Measurements from ENCODE around the gene ZSCAN32.

ZSCAN32 gene

DNA sequence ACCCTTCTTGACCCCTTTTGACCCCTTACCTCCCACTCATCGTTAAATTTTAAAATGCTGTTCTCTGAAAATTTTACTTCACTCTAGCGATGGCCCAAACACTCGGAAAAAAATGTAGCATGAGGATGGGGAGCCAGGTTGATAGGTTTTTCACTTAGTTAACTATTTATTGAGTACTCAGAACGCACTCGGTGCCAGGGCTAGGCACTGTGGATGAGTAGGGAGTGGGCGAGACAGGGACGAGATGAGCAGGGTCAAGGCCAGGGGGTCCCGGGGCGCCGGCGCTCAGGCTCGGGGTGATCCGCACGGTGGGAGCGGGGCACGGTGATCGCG lies 392 bp downstream of the ZSCAN32 start:
- TF ChIP-seq ZNF8 (CRISPR knock-in tag; IDR thresholded peaks at IDR 0.05) (no peak), TOX (CRISPR knock-in tag; IDR thresholded peaks at IDR 0.05; ENCODE audit: borderline replicate concordance) (no peak), ESRRG (CRISPR knock-in tag; IDR thresholded peaks at IDR 0.05) (no peak), RARB (CRISPR knock-in tag; IDR thresholded peaks at IDR 0.05) (no peak)
- no peak for ATAC-seq

- no peak for ATAC-seq
- TF ChIP-seq CSRNP3 (CRISPR knock-in tag; IDR thresholded peaks at IDR 0.05) = no peak
- TF ChIP-seq ZNF70 (CRISPR knock-in tag; IDR thresholded peaks at IDR 0.05) = no peak
- TF ChIP-seq ZNF8 (CRISPR knock-in tag; IDR thresholded peaks at IDR 0.05) = no peak
- no peak for TF ChIP-seq ESRRG (CRISPR knock-in tag; IDR thresholded peaks at IDR 0.05)
- TF ChIP-seq CSDC2 (CRISPR knock-in tag; IDR thresholded peaks at IDR 0.05) = no peak
- no peak for TF ChIP-seq OSR1 (CRISPR knock-in tag; IDR thresholded peaks at IDR 0.05)
- no peak for TF ChIP-seq ZNF565 (CRISPR knock-in tag; conservative IDR thresholded peaks at IDR 0.05; ENCODE audit: low read depth)
- no peak for TF ChIP-seq BACH2 (CRISPR knock-in tag; IDR thresholded peaks at IDR 0.05; ENCODE audit: borderline replicate concordance)
- TF ChIP-seq RARB (CRISPR knock-in tag; IDR thresholded peaks at IDR 0.05) = no peak
- TF ChIP-seq TCF4 (CRISPR knock-in tag; IDR thresholded peaks at IDR 0.05; ENCODE audit: borderline replicate concordance) = no peak
- TF ChIP-seq ZFP30 (CRISPR knock-in tag; IDR thresholded peaks at IDR 0.05) = no peak
- no peak for TF ChIP-seq ISL1 (CRISPR knock-in tag; IDR thresholded peaks at IDR 0.05)
- no peak for TF ChIP-seq ZC3H10 (CRISPR knock-in tag; IDR thresholded peaks at IDR 0.05)
- no peak for TF ChIP-seq GLIS3 (CRISPR knock-in tag; IDR thresholded peaks at IDR 0.05)
- TF ChIP-seq, protein P1, sequence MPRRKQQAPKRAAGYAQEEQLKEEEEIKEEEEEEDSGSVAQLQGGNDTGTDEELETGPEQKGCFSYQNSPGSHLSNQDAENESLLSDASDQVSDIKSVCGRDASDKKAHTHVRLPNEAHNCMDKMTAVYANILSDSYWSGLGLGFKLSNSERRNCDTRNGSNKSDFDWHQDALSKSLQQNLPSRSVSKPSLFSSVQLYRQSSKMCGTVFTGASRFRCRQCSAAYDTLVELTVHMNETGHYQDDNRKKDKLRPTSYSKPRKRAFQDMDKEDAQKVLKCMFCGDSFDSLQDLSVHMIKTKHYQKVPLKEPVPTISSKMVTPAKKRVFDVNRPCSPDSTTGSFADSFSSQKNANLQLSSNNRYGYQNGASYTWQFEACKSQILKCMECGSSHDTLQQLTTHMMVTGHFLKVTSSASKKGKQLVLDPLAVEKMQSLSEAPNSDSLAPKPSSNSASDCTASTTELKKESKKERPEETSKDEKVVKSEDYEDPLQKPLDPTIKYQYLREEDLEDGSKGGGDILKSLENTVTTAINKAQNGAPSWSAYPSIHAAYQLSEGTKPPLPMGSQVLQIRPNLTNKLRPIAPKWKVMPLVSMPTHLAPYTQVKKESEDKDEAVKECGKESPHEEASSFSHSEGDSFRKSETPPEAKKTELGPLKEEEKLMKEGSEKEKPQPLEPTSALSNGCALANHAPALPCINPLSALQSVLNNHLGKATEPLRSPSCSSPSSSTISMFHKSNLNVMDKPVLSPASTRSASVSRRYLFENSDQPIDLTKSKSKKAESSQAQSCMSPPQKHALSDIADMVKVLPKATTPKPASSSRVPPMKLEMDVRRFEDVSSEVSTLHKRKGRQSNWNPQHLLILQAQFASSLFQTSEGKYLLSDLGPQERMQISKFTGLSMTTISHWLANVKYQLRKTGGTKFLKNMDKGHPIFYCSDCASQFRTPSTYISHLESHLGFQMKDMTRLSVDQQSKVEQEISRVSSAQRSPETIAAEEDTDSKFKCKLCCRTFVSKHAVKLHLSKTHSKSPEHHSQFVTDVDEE (CRISPR knock-in tag; IDR thresholded peaks at IDR 0.05) = no peak
- TF ChIP-seq, protein P2, sequence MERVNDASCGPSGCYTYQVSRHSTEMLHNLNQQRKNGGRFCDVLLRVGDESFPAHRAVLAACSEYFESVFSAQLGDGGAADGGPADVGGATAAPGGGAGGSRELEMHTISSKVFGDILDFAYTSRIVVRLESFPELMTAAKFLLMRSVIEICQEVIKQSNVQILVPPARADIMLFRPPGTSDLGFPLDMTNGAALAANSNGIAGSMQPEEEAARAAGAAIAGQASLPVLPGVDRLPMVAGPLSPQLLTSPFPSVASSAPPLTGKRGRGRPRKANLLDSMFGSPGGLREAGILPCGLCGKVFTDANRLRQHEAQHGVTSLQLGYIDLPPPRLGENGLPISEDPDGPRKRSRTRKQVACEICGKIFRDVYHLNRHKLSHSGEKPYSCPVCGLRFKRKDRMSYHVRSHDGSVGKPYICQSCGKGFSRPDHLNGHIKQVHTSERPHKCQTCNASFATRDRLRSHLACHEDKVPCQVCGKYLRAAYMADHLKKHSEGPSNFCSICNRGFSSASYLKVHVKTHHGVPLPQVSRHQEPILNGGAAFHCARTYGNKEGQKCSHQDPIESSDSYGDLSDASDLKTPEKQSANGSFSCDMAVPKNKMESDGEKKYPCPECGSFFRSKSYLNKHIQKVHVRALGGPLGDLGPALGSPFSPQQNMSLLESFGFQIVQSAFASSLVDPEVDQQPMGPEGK (CRISPR knock-in tag; IDR thresholded peaks at IDR 0.05; ENCODE audit: borderline replicate concordance) = no peak
- TF ChIP-seq SNAI2 (CRISPR knock-in tag; IDR thresholded peaks at IDR 0.05) = no peak
- TF ChIP-seq, protein P3, sequence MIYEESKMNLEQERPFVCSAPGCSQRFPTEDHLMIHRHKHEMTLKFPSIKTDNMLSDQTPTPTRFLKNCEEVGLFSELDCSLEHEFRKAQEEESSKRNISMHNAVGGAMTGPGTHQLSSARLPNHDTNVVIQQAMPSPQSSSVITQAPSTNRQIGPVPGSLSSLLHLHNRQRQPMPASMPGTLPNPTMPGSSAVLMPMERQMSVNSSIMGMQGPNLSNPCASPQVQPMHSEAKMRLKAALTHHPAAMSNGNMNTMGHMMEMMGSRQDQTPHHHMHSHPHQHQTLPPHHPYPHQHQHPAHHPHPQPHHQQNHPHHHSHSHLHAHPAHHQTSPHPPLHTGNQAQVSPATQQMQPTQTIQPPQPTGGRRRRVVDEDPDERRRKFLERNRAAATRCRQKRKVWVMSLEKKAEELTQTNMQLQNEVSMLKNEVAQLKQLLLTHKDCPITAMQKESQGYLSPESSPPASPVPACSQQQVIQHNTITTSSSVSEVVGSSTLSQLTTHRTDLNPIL (CRISPR knock-in tag; IDR thresholded peaks at IDR 0.05; ENCODE audit: low read depth) = no peak
Observed at GRCh38 chr16:3389663-3390338, 11.0 kb downstream of the ZSCAN32 start.

- ATAC-seq = no peak
- TF ChIP-seq ISL1 (CRISPR knock-in tag; IDR thresholded peaks at IDR 0.05) (no peak), ZFP30 (CRISPR knock-in tag; IDR thresholded peaks at IDR 0.05) (no peak), CSDC2 (CRISPR knock-in tag; IDR thresholded peaks at IDR 0.05) (no peak)
Observed at GRCh38 chr16:3388325-3388724, 12.5 kb downstream of the ZSCAN32 start.

DNA sequence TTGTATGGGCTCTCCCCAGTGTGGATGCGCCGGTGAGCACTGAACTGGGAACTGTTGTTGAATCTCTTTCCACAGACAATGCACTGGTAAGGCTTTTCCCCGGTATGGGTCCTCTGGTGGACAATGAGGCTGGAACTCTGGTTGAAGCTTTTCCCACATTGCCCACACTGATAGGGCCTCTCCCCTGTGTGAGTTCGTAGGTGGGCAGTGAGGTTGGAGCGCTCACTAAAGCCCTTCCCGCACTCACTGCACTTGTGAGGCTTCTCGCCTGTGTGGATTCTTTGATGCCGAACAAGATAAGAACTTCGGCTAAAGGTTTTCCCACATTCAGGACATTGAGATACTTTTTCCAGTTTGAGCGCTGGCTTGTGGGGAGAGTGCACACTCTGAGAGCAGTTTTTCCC lies 17.8 kb downstream of the ZSCAN32 start:
- TF ChIP-seq ZNF8 (CRISPR knock-in tag; IDR thresholded peaks at IDR 0.05) (no peak), ZNF565 (CRISPR knock-in tag; conservative IDR thresholded peaks at IDR 0.05; ENCODE audit: low read depth) (no peak)
- TF ChIP-seq, protein P3 (CRISPR knock-in tag; IDR thresholded peaks at IDR 0.05; ENCODE audit: low read depth) = no peak
- ATAC-seq = no peak
